Loucy (cell line): Measurements from ENCODE around the gene ANGPTL2.

ENCODE experiments used
- H2AFZ ChIP-seq: fragments of 200-600 bp; sonication (generic); 2 replicates; pipeline ENCODE4 v1.6.0; 2016; ENCODE audit warnings: antibody characterized with exemption, mild to moderate bottlenecking, low read length, moderate library complexity
- H3F3A ChIP-seq: fragments of 200-600 bp; 2 replicates; pipeline ENCODE4 v1.6.0; 2016; ENCODE audit warnings: antibody characterized with exemption, low read depth, mild to moderate bottlenecking
- H3K27me3 ChIP-seq: fragments of 200-600 bp; sonication (generic); 2 replicates; pipeline ENCODE4 v1.6.1; 2014; ENCODE audit warnings: low read length, mild to moderate bottlenecking; ENCODE audit not compliant: insufficient read depth, poor library complexity, severe bottlenecking
- H3K36me3 ChIP-seq: fragments of 200-600 bp; sonication (generic); 2 replicates; pipeline ENCODE4 v1.6.1; 2016; ENCODE audit warnings: low read length; ENCODE audit not compliant: insufficient read depth
- H3K4me1 ChIP-seq: fragments of 200-600 bp; sonication (generic); 2 replicates; pipeline ENCODE4 v1.5.1; 2014; ENCODE audit warnings: low read length, mild to moderate bottlenecking; ENCODE audit not compliant: insufficient read depth, poor library complexity, severe bottlenecking
- H3K4me2 ChIP-seq: fragments of 200-600 bp; sonication (generic); 2 replicates; pipeline ENCODE4 v1.6.0; 2014; ENCODE audit warnings: antibody characterized with exemption, low read length, low read depth, mild to moderate bottlenecking; ENCODE audit not compliant: poor library complexity, severe bottlenecking
- H3K4me3 ChIP-seq: fragments of 200-600 bp; sonication (generic); 2 replicates; pipeline ENCODE4 v1.5.1; 2014; ENCODE audit warnings: low read length, mild to moderate bottlenecking, mixed read lengths; ENCODE audit not compliant: poor library complexity, severe bottlenecking
- H3K79me2 ChIP-seq: fragments of 200-600 bp; sonication (generic); 2 replicates; pipeline ENCODE4 v1.6.1; 2014; ENCODE audit warnings: low read length; ENCODE audit not compliant: insufficient read depth
- H3K9ac ChIP-seq: fragments of 200-600 bp; sonication (generic); 2 replicates; pipeline ENCODE4 v1.6.0; 2014; ENCODE audit warnings: mild to moderate bottlenecking, low read depth, low read length, moderate library complexity; ENCODE audit not compliant: poor library complexity, severe bottlenecking
- H3K9me2 ChIP-seq: fragments of 200-600 bp; sonication (generic); replicated peaks from 2 replicates; pipeline ENCODE4 v1.6.1; 2016; ENCODE audit warnings: low read depth, low read length, mixed read lengths
- H3K9me3 ChIP-seq: fragments of 200-600 bp; sonication (generic); 2 replicates; pipeline ENCODE4 v1.6.1; 2014; ENCODE audit warnings: mild to moderate bottlenecking, antibody characterized with exemption, low read length, low read depth; ENCODE audit not compliant: insufficient read depth
- H4K20me1 ChIP-seq: fragments of 200-600 bp; sonication (generic); 2 replicates; pipeline ENCODE4 v1.6.0; 2014; ENCODE audit warnings: antibody characterized with exemption, low read length, mild to moderate bottlenecking; ENCODE audit not compliant: insufficient read depth, poor library complexity, severe bottlenecking
- EZH2phosphoT487 ChIP-seq: fragments of 200-600 bp; IDR thresholded peaks from 2 replicates; pipeline ENCODE4 v1.6.1; 2018; ENCODE audit warnings: antibody characterized with exemption, mild to moderate bottlenecking, moderate library complexity, borderline replicate concordance
- TF ChIP-seq, protein P1 (sequence below): fragments of 200-600 bp; sonication (generic); conservative IDR thresholded peaks from 2 replicates; pipeline ENCODE4 v1.5.1; 2014; ENCODE audit warnings: mild to moderate bottlenecking, antibody characterized with exemption, low read length

The ANGPTL2 gene

DNA sequence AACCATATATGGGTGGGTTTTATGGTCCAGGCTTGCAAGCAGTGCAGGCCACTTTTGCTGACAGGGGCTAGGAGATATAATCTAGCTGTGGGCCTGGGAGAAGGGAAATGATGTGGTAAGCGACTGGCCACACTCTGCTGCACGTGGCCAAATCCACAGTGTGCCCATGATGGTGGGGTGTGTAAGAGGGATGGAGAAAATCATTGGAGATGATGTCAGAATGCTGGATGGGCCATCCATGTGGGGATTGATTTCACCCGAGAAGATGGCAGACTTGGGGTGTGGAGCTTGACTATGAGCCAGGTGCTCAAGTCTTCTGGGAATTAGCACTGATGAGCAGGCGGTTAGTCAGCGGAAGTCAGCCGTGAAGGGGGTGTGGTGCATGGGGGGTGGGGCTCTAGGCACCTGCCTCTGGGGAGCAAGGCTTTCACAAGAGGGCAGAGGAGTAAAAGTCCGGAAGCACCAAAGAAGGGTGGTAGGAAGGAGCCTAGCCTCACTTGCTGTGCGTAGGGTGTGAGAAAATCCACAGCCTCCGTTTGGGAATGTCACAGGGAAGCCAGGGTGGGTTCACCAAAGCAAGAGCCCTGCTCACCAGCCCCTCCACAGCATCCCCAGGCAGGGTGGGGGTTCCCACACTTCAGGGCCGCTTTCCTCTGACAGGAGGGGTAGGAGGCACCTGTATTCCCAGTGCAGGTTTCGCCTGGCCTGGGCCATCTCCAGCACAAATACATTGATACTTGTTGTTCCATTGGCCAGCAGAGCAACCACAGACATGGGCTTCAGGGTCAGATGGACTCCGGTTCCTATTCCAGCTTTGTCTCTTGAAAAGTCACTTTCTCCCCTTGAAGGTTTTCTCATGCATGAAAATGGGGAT, 44.5 kb upstream of the ANGPTL2 start:
- Histone ChIP-seq H4K20me1 (no peaks in the 10 kb centered on the region), H3K4me3 (no peak overlapping the region)
- no peak for TF ChIP-seq EZH2phosphoT487
- TF ChIP-seq, protein P1, sequence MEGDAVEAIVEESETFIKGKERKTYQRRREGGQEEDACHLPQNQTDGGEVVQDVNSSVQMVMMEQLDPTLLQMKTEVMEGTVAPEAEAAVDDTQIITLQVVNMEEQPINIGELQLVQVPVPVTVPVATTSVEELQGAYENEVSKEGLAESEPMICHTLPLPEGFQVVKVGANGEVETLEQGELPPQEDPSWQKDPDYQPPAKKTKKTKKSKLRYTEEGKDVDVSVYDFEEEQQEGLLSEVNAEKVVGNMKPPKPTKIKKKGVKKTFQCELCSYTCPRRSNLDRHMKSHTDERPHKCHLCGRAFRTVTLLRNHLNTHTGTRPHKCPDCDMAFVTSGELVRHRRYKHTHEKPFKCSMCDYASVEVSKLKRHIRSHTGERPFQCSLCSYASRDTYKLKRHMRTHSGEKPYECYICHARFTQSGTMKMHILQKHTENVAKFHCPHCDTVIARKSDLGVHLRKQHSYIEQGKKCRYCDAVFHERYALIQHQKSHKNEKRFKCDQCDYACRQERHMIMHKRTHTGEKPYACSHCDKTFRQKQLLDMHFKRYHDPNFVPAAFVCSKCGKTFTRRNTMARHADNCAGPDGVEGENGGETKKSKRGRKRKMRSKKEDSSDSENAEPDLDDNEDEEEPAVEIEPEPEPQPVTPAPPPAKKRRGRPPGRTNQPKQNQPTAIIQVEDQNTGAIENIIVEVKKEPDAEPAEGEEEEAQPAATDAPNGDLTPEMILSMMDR: no peak

DNA sequence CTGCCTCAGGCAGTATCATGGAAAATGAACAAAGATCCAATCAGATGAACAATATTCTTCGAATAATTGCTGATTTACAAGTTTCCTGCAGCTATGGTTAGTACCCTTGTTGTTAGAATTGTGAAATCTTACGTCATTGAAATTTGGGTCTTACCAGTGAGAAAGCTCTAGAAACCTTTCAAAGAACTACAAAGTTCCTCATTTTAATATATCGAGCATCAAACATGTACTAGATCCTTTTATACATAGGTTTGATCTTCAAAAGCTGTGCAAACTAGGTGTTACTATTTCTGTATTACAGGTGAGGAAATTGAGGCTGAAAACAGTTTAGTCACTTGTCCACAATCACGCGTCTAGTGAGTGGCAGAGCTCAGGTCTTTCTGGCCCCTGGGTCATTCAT, 43.7 kb upstream of the ANGPTL2 start:
- H3K9ac ChIP-seq: no peak overlapping the region
- no peaks in the 10 kb centered on the region for H3K36me3 ChIP-seq
- H4K20me1 ChIP-seq: no peaks in the 10 kb centered on the region
- H3K27me3 ChIP-seq: no peaks in the 10 kb centered on the region
- no peak overlapping the region for H3K4me2 ChIP-seq
- no peaks in the 10 kb centered on the region for H3K9me3 ChIP-seq
- TF ChIP-seq EZH2phosphoT487: no peak
- TF ChIP-seq, protein P1: no peak
- H3K9me2 ChIP-seq: no peaks in the 10 kb centered on the region
- H3F3A ChIP-seq: peaks cover 10% of the 10 kb centered on the region
- H3K4me3 ChIP-seq: no peak overlapping the region
- H2AFZ ChIP-seq: no peak overlapping the region
- peaks cover 29% of the 10 kb centered on the region for H3K4me1 ChIP-seq
- no peaks in the 10 kb centered on the region for H3K79me2 ChIP-seq

More for the DNA sequence above, 44.5 kb upstream of the ANGPTL2 start:
- H3F3A ChIP-seq: peaks cover 10% of the 10 kb centered on the region
- no peaks in the 10 kb centered on the region for H3K36me3 ChIP-seq
- no peaks in the 10 kb centered on the region for H3K79me2 ChIP-seq
- H2AFZ ChIP-seq: no peak overlapping the region
- no peaks in the 10 kb centered on the region for H3K9me3 ChIP-seq
- no peaks in the 10 kb centered on the region for H3K27me3 ChIP-seq
- peaks cover 26% of the 10 kb centered on the region for H3K4me1 ChIP-seq
- H3K9ac ChIP-seq: no peak overlapping the region
- H3K4me2 ChIP-seq: no peak overlapping the region
- H3K9me2 ChIP-seq: no peaks in the 10 kb centered on the region

DNA sequence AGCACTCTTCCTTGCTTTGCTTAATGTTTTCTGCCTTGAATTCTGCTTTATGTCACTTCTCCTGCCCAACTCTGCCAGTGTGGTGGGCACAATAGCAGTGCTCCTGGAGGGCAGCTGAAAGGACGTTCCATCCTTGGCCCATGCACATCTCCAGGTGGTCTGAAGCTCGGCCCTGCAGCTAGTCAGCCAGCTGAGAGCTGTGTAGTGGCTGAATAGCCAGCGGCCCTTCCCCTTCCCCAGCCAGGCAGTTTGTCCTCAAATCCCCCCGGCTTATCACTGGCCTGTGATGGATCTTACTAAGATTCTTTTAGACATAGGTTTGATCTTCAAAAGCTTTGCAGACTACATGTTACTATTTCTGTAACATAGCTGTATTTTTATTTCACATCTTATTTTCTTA, 42.7 kb upstream of the ANGPTL2 start:
- Histone ChIP-seq H3K36me3 (no peaks in the 10 kb centered on the region), H2AFZ (no peak overlapping the region), H3K9ac (no peak overlapping the region), H3K4me2 (no peak overlapping the region), H3K4me1 (peaks cover 29% of the 10 kb centered on the region), H3K9me2 (no peaks in the 10 kb centered on the region), H3K9me3 (no peaks in the 10 kb centered on the region), H3K4me3 (no peak overlapping the region), H3K79me2 (no peaks in the 10 kb centered on the region), H3F3A (peaks cover 10% of the 10 kb centered on the region), H4K20me1 (no peaks in the 10 kb centered on the region), H3K27me3 (no peaks in the 10 kb centered on the region)
- no peak for TF ChIP-seq EZH2phosphoT487
- TF ChIP-seq, protein P1: no peak
